BE2C (cell line): ENCODE data around the gene NBAS.

Experiments
- DNase-seq: peaks from one replicate; pipeline ENCODE4 v3.0.0-alpha.2; 2020
- H3K27me3 ChIP-seq: fragments of 250-450 bp; sonication (Bioruptor Pico); 2 replicates; pipeline ENCODE4 v1.5.1; 2020; ENCODE audit warnings: mild to moderate bottlenecking
- H3K36me3 ChIP-seq: fragments of 250-450 bp; sonication (Bioruptor Pico); 2 replicates; pipeline ENCODE4 v1.5.1; 2020; ENCODE audit warnings: mild to moderate bottlenecking
- H3K4me1 ChIP-seq: fragments of 250-450 bp; sonication (Bioruptor Pico); 2 replicates; pipeline ENCODE4 v1.5.1; 2020
- H3K4me3 ChIP-seq: 2 replicates; pipeline ENCODE4 v1.5.1; 2011; ENCODE audit warnings: low read depth, low read length
- H3K9me3 ChIP-seq: fragments of 250-450 bp; sonication (Bioruptor Pico); 2 replicates; pipeline ENCODE4 v1.5.1; 2020
- TF ChIP-seq, protein P1 (sequence below): IDR thresholded peaks from 2 replicates; pipeline ENCODE4 v1.5.1; 2012; ENCODE audit warnings: mild to moderate bottlenecking, low read depth, low read length

The NBAS gene

DNA sequence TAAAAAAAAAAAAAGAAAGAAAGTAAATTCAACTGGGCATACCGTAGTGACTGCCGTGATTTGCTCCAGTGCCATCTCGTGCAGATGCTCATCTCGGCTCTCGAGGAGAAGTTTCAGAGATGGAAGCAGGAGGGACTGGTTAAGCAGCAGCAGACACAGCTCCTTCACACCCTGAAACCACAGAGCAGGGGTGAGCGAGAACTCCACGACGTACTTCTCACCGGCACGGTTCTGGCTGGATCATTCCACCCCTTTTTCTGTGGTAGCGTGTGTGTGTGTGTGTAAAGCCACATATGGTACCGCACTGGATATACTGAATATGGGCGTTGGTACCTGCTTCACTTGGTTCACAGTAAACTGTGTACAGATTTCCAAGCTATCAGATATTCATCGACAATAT is 382.2 kb downstream of the NBAS start:
- DNase-seq = no peak
- H3K27me3 ChIP-seq = no peaks in the 10 kb centered on the region
- TF ChIP-seq, protein P1, sequence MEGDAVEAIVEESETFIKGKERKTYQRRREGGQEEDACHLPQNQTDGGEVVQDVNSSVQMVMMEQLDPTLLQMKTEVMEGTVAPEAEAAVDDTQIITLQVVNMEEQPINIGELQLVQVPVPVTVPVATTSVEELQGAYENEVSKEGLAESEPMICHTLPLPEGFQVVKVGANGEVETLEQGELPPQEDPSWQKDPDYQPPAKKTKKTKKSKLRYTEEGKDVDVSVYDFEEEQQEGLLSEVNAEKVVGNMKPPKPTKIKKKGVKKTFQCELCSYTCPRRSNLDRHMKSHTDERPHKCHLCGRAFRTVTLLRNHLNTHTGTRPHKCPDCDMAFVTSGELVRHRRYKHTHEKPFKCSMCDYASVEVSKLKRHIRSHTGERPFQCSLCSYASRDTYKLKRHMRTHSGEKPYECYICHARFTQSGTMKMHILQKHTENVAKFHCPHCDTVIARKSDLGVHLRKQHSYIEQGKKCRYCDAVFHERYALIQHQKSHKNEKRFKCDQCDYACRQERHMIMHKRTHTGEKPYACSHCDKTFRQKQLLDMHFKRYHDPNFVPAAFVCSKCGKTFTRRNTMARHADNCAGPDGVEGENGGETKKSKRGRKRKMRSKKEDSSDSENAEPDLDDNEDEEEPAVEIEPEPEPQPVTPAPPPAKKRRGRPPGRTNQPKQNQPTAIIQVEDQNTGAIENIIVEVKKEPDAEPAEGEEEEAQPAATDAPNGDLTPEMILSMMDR = no peak
- H3K4me1 ChIP-seq = no peaks in the 10 kb centered on the region
- no peaks in the 10 kb centered on the region for H3K9me3 ChIP-seq
- no peaks in the 10 kb centered on the region for H3K36me3 ChIP-seq
- H3K4me3 ChIP-seq = no peak overlapping the region

DNA sequence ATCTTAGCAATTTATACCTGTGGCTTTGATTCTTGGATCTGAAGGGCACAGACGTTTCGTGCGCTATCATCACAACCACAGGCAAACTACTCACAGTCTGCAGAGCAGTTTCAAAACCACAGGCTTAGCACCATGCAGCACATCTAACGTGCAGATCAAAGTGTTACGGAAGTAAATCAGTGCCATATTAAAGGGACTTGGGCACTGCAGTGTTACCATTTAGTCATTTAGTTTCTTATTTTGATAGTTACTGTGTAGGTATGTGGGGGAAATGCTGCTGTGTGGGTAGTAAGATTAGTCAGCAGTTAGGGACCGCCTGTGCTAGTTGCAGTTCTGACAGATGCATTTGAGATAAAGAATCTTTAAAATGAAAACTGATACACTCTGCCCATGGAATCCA is 384.0 kb downstream of the NBAS start:
- H3K4me3 ChIP-seq = no peak overlapping the region
- DNase-seq = no peak
- TF ChIP-seq, protein P1 = no peak

DNA sequence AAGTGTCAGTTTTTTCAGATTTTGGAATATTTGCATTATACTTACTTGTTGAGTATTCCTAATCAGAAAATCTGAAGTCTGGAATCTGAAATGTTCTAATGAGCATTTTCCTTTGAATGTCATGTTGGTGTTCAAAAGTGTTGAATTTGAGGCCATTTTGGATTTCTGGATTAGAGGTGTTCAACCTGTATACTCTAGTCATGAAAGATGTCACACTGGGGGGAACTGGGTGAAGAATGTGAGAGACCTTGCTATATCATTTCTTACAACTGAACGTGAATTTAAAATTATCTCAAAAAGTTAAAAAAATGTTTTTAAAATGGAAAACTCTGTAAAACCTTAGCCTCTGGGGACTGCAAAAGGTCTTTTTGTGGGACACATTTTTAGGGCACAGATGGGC is 384.5 kb downstream of the NBAS start:
- Histone ChIP-seq H3K4me3 (no peak overlapping the region), H3K4me1 (no peaks in the 10 kb centered on the region), H3K9me3 (no peaks in the 10 kb centered on the region), H3K36me3 (no peaks in the 10 kb centered on the region), H3K27me3 (no peaks in the 10 kb centered on the region)
- DNase-seq = no peak
- TF ChIP-seq, protein P1 = no peak

More for the DNA sequence above, 384.0 kb downstream of the NBAS start:
- Histone ChIP-seq H3K4me1 (no peaks in the 10 kb centered on the region), H3K36me3 (no peaks in the 10 kb centered on the region), H3K27me3 (no peaks in the 10 kb centered on the region), H3K9me3 (no peaks in the 10 kb centered on the region)

DNA sequence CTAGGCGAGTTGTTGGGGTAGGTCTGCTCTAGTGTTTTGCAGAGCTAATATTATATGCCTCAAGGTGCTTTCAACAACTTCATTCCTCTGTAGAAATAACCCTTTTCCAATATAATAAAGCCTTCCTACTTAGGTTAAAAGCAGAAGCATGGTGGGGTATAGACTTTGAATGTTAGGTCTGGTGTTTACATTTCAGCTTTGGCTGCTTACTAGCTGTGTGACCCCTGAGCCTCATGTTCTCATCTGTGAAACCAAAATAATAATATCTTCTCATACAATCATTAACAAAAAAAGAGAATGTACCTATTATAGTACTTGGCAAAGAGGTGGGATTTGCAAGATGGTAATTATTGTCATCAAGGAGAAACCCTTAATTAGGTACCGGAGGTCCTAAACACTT is 386.6 kb downstream of the NBAS start:
- Histone ChIP-seq H3K36me3 (no peaks in the 10 kb centered on the region), H3K4me3 (no peak overlapping the region), H3K9me3 (no peaks in the 10 kb centered on the region), H3K27me3 (no peaks in the 10 kb centered on the region), H3K4me1 (peaks cover 12% of the 10 kb centered on the region)
- no peak for DNase-seq
- TF ChIP-seq, protein P1 = no peak

DNA sequence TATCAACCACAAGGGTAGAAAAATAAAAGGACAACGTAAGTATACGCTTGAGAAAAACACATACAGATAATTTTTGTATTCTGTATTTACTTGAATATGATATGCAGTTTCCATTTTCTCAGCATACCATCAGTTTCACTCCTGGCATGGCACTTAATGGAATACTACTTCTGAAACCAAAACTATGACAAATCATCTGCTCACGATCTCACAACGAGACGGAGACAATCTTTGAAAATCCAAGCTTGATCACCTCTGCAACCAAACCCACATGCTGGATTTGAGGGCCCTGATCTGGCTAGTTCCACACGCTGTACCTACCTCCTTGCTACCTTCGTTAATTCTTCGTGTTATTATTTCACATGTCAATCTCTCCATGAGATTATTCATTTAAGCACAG is 387.6 kb downstream of the NBAS start:
- no peaks in the 10 kb centered on the region for H3K36me3 ChIP-seq

DNA sequence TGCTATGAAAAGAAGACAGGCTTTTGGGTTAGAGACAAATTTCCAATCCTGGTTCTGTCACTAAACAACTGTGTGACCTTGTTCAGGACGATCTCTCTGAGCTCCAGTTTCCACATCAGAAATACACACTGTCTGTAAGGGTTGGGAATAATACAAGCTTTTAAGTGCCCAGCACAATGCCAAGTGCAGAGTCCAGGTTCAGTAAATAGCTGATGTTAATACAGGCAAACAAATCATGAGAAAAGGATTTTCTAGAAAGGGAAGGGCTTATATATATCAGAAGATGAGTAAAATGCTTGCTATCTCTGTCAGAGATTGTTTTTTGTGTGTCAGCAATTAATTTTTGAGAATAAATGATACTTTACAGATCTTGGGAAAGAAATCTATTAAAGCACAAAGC is 388.3 kb downstream of the NBAS start:
- no peaks in the 10 kb centered on the region for H3K36me3 ChIP-seq
- DNase-seq = no peak
- H3K27me3 ChIP-seq = no peaks in the 10 kb centered on the region
- TF ChIP-seq, protein P1 = no peak
- H3K4me1 ChIP-seq = peaks cover 13% of the 10 kb centered on the region
- H3K4me3 ChIP-seq = no peak overlapping the region
- H3K9me3 ChIP-seq = no peaks in the 10 kb centered on the region

More for the DNA sequence above, 387.6 kb downstream of the NBAS start:
- Histone ChIP-seq H3K4me3 (no peak overlapping the region), H3K9me3 (no peaks in the 10 kb centered on the region), H3K27me3 (no peaks in the 10 kb centered on the region), H3K4me1 (peaks cover 13% of the 10 kb centered on the region)
- no peak for DNase-seq
- TF ChIP-seq, protein P1 = no peak
